BLaER1 treated with 17β-estradiol and CSF1 and Interleukin-3, amounts not matched to agents 10 nM and 100 nM (cell line): ENCODE data around the gene PDCD2.

Source experiments
- H3K27ac ChIP-seq, 11 experiments: shearing (Covaris generic); formaldehyde crosslinking; 2 replicates each; pipeline ENCODE4 v1.8.1; 2022
- H3K27me3 ChIP-seq, 11 experiments: shearing (Covaris generic); formaldehyde crosslinking; 2 replicates each; pipeline ENCODE4 v1.8.1; 2022
- H3K36me3 ChIP-seq, 11 experiments: shearing (Covaris generic); formaldehyde crosslinking; 2 replicates each; pipeline ENCODE4 v1.8.1; 2022
- H3K4me1 ChIP-seq, 10 experiments: shearing (Covaris generic); formaldehyde crosslinking; 2 replicates each; pipeline ENCODE4 v1.8.1; 2022
- H3K4me2 ChIP-seq, 11 experiments: shearing (Covaris generic); formaldehyde crosslinking; 2 replicates each; pipeline ENCODE4 v1.8.1; 2022
- H3K4me3 ChIP-seq, 10 experiments: shearing (Covaris generic); formaldehyde crosslinking; 2 replicates each; pipeline ENCODE4 v1.8.1; 2022
- H3K9ac ChIP-seq, 11 experiments: shearing (Covaris generic); formaldehyde crosslinking; 2 replicates each; pipeline ENCODE4 v1.8.1; 2022
- H3K9me3 ChIP-seq, 11 experiments: shearing (Covaris generic); formaldehyde crosslinking; replicated peaks in 1 of 11; 2 replicates each; pipeline ENCODE4 v1.8.1; 2022
- H4K20me1 ChIP-seq, 11 experiments: shearing (Covaris generic); formaldehyde crosslinking; 2 replicates each; pipeline ENCODE4 v1.8.1; 2022
- Cebpa-rat ChIP-seq, 11 experiments: shearing (Covaris generic); IDR thresholded peaks; 2 replicates each; pipeline ENCODE4 v1.8.1; 2022

Gene PDCD2

DNA sequence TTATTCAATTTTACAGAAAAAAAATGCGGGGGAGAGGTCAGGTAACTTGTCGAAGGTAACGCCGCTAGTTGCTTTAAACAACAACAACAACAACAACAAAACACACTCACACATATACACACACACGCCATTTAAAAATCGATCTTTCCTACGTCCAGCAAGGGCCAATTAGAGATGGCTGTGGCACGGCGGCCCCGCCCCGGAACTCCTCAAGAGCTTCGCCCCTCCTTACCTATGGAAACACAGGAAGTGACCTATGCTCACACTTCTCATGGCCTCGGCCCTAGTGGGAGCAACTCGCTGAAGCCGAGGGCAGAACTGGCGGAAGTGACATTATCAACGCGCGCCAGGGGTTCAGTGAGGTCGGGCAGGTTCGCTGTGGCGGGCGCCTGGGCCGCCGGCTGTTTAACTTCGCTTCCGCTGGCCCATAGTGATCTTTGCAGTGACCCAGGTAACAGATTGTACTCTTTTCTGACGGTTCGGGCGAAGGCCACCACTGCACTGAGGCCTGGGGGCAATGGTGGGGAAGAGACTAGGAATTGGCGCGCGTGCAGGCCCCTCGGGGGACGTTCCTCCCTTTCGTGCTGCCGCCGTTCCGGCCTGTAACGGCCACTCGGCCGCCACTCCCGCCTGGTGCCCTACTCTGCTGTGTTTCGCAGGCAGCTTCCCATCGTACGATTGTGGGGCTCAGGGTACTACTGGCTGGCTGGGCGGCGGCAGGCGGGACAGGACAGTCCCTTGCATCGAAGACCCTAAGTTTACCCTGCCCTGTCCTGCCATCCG is 30.2 kb downstream of the PDCD2 start, which contains the start of gene TBP:
Gene TBP (plus strand): TSS at position 357 of the 783 bp plus-strand sequence. CDS start 2,661 bp downstream, outside the sequence.
- H3K4me3 ChIP-seq: peak within 1 kb of the TSS; percentile 77 to 97 (median 91)
- peaks cover 32 to 79% (median 50%) of the 10 kb centered on the region in 11 experiments for H4K20me1 ChIP-seq
- H3K36me3 ChIP-seq: peaks cover 34 to 52% (median 45%) of the 10 kb centered on the region in 11 experiments; a peak in 21 of 22 replicates
- peak within 1 kb of the TSS; percentile 80 to 97 (median 92) for H3K27ac ChIP-seq
- no peaks in the 10 kb centered on the region for H3K27me3 ChIP-seq
- H3K9ac ChIP-seq: peak within 1 kb of the TSS; percentile 87 to 97 (median 94)
- peak within 1 kb of the TSS; percentile 88 to 98 (median 93) for H3K4me2 ChIP-seq
- TF ChIP-seq Cebpa-rat (IDR thresholded peaks at IDR 0.05): no peak
- peaks cover 33 to 50% (median 39%) of the 10 kb centered on the region in 10 experiments for H3K4me1 ChIP-seq
- no peaks in the 10 kb centered on the region for H3K9me3 ChIP-seq

DNA sequence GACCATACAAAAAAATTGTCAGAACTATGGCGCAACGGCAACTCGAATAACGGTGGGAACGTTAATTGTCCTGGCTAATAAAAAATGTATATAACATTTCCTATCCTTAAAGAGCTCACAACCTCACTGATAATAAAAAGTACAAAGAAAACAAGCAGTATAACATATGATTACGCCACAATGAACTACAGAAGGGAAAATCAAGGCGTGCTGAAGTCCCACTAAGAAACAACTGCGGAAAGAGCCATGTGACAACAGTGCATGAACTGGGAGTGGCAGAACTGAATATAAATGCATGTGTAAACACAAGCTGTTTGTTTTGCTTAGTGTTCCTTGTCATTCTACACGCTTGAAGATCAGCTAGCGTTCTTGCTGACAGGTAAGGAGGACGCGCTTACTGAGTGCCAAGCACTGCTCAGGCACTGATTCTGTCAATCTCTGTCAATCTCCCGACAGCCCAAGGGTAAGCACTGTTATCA is 30.9 kb downstream of the PDCD2 start:
- Histone ChIP-seq H3K27me3 (no peaks in the 10 kb centered on the region), H4K20me1 (peaks cover 36 to 79% (median 54%) of the 10 kb centered on the region in 11 experiments), H3K4me2 (peak overlapping the region; percentile 75 to 91 (median 83)), H3K9ac (peak overlapping the region; percentile 87 to 97 (median 94)), H3K4me3 (peak overlapping the region; percentile 77 to 97 (median 91)), H3K27ac (peak overlapping the region; percentile 80 to 97 (median 92)), H3K4me1 (peaks cover 33 to 50% (median 39%) of the 10 kb centered on the region in 10 experiments), H3K36me3 (peaks cover 34 to 52% (median 45%) of the 10 kb centered on the region in 11 experiments), H3K9me3 (no peaks in the 10 kb centered on the region)
- TF ChIP-seq Cebpa-rat (IDR thresholded peaks at IDR 0.05): peak in 1 of 11 experiments; percentile 28; a peak in 1 of 22 replicates

DNA sequence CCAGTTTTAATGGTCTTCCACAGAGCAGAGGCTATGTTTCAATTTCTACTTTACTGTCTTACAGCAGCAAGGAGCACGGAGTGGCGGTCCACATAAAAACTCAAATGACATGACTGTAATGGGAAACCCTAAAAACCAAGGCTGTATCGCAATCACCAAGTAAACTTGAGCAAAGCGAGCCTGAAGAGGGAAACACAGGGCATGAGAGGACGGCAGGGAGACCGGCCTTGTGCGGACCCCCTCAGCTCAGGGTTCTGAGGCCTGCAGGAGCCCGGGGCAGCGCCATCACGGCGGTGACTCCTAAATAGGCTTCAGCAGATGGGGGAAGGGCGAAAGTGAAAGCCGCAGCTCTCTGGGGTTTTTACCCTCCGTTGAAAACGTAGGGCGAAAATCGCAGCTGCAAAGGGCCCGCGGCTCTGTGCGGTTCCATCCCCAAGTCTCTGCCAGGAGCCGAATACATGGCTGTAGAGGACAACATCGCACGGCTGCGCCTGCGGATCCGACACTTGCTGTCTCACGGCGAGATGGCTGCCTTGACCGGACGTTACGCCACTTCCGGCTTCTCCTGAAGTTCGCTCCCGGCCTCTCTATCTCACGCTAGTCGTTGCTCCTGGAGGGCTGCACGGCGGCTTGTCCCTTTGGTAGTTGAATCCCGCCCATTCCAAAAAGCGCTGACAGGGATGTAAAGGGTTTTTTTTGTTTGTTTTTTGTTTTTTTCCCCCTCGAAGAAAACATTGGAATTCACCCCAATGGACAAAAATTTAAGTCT is 31.5 kb downstream of the PDCD2 start, which contains the start of gene PSMB1:
Gene PSMB1 (minus strand): TSS at position 543 of the 769 bp plus-strand sequence. CDS start 65 bp downstream, at position 478.
- peak within 1 kb of the TSS; percentile 77 to 97 (median 91) for H3K4me3 ChIP-seq
- H3K4me2 ChIP-seq: peak within 1 kb of the TSS; percentile 82 to 99 (median 93)
- peaks cover 41 to 79% (median 57%) of the 10 kb centered on the region in 11 experiments for H4K20me1 ChIP-seq
- H3K9ac ChIP-seq: peak within 1 kb of the TSS; percentile 87 to 97 (median 94)
- no peaks in the 10 kb centered on the region for H3K27me3 ChIP-seq
- TF ChIP-seq Cebpa-rat (IDR thresholded peaks at IDR 0.05): no peak; a peak in 2 of 22 replicates
- no peaks in the 10 kb centered on the region for H3K9me3 ChIP-seq
- H3K4me1 ChIP-seq: peaks cover 33 to 50% (median 39%) of the 10 kb centered on the region in 10 experiments
- H3K36me3 ChIP-seq: peaks cover 34 to 52% (median 45%) of the 10 kb centered on the region in 11 experiments
- H3K27ac ChIP-seq: peak within 1 kb of the TSS; percentile 80 to 97 (median 92)

DNA sequence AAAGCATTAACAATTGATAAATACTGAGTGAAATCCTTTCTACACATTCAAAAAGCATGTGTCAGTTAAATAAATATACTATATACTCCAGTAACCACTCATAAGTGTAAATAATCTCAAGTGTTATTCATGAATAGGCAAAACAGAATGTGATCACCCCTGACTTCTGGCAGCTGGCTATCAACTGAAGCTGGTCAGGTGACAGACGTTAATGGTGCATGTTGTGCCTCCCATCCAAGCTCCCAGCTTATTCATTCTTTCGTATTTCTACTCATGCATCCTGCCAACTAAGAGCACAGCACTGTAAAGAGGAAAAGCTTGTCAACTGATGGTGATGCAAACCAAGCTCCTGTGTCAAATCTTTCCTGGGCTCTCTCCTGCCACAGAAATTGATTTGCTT is 39.0 kb downstream of the PDCD2 start:
- peaks cover 83 to 100% (median 98%) of the 10 kb centered on the region in 11 experiments for H4K20me1 ChIP-seq
- H3K36me3 ChIP-seq: peaks cover 97 to 100% (median 100%) of the 10 kb centered on the region in 11 experiments
- H3K27ac ChIP-seq: no peak overlapping the region
- no peaks in the 10 kb centered on the region for H3K27me3 ChIP-seq
- peaks cover 4 to 16% (median 7%) of the 10 kb centered on the region in 10 experiments; a peak in 11 of 20 replicates for H3K4me1 ChIP-seq
- H3K4me3 ChIP-seq: no peak overlapping the region
- H3K9ac ChIP-seq: no peak overlapping the region
- H3K4me2 ChIP-seq: no peak overlapping the region
- TF ChIP-seq Cebpa-rat (IDR thresholded peaks at IDR 0.05): no peak
- H3K9me3 ChIP-seq: no peaks in the 10 kb centered on the region

DNA sequence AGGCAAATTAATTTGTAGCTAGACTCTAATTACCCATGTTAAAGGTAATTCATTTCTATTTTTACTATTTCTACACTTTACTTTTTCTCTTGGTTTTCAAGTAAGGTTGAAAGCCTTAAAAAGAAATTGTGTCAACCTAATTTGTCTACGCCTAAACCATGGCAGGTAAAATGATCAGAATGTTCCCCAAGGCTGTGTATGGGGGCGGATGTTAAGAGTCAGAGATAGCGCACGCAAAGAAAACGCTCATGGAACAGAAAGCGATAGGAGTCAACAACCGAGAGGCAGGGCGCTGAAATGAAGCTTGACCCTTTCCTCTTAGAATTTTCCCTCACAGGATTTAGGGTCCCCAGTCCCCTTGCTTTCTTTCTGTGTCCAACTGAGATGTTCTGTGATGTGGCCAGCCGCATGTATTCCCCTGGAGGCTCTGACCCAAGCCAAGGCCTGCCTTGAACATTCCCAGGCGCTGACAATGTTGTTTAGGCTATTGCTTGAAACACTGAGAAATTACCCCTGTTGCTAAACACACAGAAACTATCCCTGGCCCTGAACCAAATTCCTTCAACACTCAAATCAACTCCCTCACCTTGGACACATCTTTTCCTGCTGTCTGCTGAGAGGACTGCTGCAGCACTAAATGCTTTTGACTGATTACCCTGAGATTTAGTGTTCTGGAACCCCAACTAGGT is 42.3 kb downstream of the PDCD2 start:
- Histone ChIP-seq H3K36me3 (peaks cover 94 to 100% (median 99%) of the 10 kb centered on the region in 11 experiments), H3K4me3 (no peak overlapping the region), H3K4me1 (peaks cover 0 to 20% (median 4%) of the 10 kb centered on the region in 10 experiments; a peak in 12 of 20 replicates), H4K20me1 (peaks cover 68 to 100% (median 98%) of the 10 kb centered on the region in 11 experiments), H3K27me3 (no peaks in the 10 kb centered on the region), H3K27ac (no peak overlapping the region), H3K9me3 (no peaks in the 10 kb centered on the region), H3K9ac (no peak overlapping the region), H3K4me2 (no peak overlapping the region)
- TF ChIP-seq Cebpa-rat (IDR thresholded peaks at IDR 0.05): no peak

DNA sequence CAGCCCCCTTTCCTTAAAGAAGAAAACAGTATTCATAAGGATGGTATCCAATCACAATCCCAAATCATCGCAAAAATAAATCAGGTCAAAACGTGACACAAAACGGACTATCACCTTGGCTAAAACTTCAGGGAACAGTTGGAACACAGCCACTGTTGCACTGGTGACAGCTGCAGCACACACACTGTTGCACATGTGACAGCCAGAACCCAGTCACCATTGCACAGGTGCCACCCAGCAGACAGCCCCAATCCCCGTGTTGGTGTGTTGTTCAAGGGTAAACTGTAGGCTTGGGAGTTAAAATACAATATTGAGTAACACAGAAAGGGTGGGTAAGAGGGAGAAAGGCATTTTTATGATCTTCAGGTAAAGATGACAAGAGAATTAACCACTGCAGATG is 47.1 kb downstream of the PDCD2 start:
- Histone ChIP-seq H3K4me3 (no peak overlapping the region), H3K27me3 (no peaks in the 10 kb centered on the region), H3K4me2 (no peak overlapping the region), H3K9me3 (no peaks in the 10 kb centered on the region), H3K4me1 (peaks cover 0 to 20% (median 4%) of the 10 kb centered on the region in 10 experiments; a peak in 12 of 20 replicates), H3K9ac (no peak overlapping the region), H3K36me3 (peaks cover 94 to 100% (median 99%) of the 10 kb centered on the region in 11 experiments), H4K20me1 (peaks cover 30 to 92% (median 78%) of the 10 kb centered on the region in 11 experiments), H3K27ac (no peak overlapping the region)
- TF ChIP-seq Cebpa-rat (IDR thresholded peaks at IDR 0.05): no peak

DNA sequence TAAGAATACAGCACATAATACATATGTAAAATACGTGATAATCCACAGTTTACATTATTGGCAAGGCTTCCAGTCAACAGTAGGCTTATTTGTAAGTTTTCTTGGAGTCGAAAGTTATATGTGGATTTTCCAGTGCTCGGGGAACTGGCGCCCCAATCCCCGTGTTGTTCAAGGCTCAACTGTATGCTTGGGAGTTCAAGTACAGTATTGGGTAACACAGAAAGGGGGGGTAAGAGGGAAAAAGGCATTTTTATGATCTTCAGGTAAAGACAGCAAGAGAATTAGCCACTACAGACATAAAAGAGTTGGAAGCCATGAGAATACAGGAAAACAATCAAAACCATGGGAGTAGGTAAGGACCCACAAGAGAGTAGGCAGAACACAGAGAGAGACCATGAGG is 47.8 kb downstream of the PDCD2 start:
- Histone ChIP-seq H3K4me3 (no peak overlapping the region), H3K27ac (no peak overlapping the region), H3K9me3 (no peaks in the 10 kb centered on the region), H3K36me3 (peaks cover 88 to 100% (median 99%) of the 10 kb centered on the region in 11 experiments), H4K20me1 (peaks cover 26 to 86% (median 76%) of the 10 kb centered on the region in 11 experiments), H3K4me1 (peaks cover 0 to 20% (median 4%) of the 10 kb centered on the region in 10 experiments; a peak in 12 of 20 replicates), H3K4me2 (no peak overlapping the region), H3K9ac (no peak overlapping the region), H3K27me3 (no peaks in the 10 kb centered on the region)
- no peak for TF ChIP-seq Cebpa-rat (IDR thresholded peaks at IDR 0.05)

DNA sequence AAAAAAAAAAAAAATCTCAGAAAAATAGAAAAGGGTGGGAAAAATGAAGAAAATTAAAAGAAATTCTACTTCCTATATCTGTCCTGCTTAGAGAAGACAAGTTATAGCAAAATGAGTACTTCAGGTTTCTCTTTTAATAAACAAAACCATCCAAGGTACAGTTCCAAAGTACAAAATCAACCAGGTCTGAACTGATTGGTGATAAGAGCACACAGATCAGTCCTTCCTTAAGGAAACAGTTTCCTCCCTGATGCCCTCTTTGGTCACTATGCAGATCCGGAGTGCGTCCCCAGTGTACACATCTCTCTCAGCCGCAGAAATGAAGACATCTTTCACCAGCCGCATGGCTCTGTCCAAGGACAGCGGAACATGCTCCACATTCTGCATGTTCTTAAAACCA is 49.4 kb downstream of the PDCD2 start:
- Histone ChIP-seq H3K27me3 (no peaks in the 10 kb centered on the region), H3K4me3 (no peak overlapping the region), H3K9ac (no peak overlapping the region), H3K9me3 (no peaks in the 10 kb centered on the region), H3K4me2 (no peak overlapping the region), H4K20me1 (peaks cover 14 to 77% (median 65%) of the 10 kb centered on the region in 11 experiments), H3K27ac (no peak overlapping the region), H3K4me1 (peaks cover 0 to 10% (median 2%) of the 10 kb centered on the region in 10 experiments; a peak in 12 of 20 replicates), H3K36me3 (peaks cover 71 to 88% (median 84%) of the 10 kb centered on the region in 11 experiments)
- no peak for TF ChIP-seq Cebpa-rat (IDR thresholded peaks at IDR 0.05)
